ENCODE measurements around the gene ZSCAN25.
"Not testable (repeated sequence)": the region's sequence is repeated elsewhere in the genome, so short reads cannot be mapped to it uniquely, and the experiment has no call there.

ZSCAN25 gene

DNA sequence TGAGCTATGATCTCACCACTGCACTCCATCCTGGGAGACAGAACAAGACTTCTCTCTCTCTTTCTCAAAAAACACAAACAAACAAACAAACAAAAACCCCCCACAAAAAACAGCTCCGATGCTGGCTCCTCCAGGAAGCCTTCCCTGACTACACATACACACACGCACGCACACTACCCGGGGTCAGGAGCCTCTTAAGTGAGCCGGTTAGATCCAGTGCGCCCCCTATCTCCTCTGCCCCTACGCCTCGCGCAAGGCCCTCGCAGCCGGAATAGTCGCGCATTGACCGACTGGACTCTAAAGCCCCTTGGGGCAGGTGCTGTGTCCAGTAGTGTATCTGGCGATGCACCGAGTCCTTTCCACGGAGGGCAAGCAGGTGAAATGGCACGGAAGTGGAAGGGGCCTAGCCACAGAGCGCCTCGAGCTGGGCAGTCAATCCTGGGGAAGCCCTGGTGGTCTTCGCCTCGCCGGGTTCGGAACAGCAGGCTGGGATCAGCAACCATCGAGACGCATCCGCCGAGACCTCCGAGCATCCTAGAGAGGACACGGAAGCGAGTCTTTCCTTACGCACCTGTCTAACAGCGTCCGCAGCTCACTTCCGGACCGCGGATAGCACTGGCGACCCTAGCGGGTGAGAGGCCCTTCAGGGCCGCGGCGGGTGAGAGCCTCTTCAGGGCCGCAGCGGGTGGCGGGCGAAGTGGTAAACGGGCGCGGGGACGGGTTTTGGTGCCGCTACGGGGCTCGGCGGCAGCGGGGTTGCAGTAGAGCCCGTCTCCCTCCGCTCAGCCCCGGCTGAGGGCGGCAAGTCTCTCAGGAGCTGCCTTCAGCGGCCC is at the start of gene ZSCAN25:
Gene ZSCAN25, plus strand, starts transcription at position 588 of the 833 bp plus-strand sequence. CDS start 2,661 bp downstream, outside the sequence.
- TF ChIP-seq, protein P1, sequence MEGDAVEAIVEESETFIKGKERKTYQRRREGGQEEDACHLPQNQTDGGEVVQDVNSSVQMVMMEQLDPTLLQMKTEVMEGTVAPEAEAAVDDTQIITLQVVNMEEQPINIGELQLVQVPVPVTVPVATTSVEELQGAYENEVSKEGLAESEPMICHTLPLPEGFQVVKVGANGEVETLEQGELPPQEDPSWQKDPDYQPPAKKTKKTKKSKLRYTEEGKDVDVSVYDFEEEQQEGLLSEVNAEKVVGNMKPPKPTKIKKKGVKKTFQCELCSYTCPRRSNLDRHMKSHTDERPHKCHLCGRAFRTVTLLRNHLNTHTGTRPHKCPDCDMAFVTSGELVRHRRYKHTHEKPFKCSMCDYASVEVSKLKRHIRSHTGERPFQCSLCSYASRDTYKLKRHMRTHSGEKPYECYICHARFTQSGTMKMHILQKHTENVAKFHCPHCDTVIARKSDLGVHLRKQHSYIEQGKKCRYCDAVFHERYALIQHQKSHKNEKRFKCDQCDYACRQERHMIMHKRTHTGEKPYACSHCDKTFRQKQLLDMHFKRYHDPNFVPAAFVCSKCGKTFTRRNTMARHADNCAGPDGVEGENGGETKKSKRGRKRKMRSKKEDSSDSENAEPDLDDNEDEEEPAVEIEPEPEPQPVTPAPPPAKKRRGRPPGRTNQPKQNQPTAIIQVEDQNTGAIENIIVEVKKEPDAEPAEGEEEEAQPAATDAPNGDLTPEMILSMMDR (IDR thresholded peaks at IDR 0.05; ENCODE audit: low read depth, low read length, missing control alignments), result peak; percentile 40
- H3K4me3 ChIP-seq (ENCODE audit: low read depth, low read length), result peak within 1 kb of the TSS; percentile 79
- DNase-seq (ENCODE audit: low read depth), result peak; percentile 87

DNA sequence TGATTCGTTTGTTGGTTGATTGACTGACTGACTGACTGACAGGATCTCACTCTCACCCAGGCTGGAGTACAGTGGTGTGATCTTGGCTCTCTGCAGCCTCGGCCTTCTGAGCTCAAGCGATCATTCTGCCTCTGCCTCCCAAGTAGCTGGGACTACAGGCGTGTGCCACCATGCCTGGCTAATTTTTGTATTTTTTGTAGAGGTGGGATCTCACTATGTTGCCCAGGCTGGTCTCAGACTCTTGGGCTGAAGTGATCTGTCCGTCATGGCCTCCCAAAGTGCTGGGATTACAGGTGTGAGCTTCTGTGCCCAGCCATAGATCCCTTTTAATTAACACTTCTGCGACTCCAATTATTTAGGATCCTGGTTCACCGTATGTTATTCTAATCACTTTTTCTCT is 48.0 kb upstream of the ZSCAN25 start:
- DNase-seq (ENCODE audit: low read depth); H3K4me3 ChIP-seq (ENCODE audit: low read depth, low read length): not testable (repeated sequence)

DNA sequence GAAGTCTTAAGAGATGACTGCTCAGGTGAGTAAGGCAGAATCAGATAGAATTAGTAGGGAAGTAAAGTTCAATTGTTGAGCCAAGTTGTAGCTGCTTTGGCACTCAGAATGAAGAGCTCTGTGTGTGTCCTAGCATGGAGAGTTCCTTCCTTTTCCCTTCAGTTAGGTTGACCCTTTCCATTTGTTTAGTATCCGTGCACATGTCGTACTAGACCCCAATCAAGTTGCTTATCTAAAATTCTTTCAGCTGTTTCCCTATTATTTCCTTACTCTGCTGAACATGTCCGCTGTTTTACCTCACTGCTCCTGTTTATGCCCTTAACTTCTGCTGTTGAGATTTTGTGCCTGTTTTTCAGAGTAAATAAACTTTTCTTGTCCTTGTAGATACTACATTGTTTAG is 45.0 kb upstream of the ZSCAN25 start:
- no peak overlapping the region for H3K4me3 ChIP-seq (ENCODE audit: low read depth, low read length)
- DNase-seq (ENCODE audit: low read depth), result no peak
- TF ChIP-seq, protein P1 (IDR thresholded peaks at IDR 0.05; ENCODE audit: low read depth, low read length, missing control alignments), result no peak

DNA sequence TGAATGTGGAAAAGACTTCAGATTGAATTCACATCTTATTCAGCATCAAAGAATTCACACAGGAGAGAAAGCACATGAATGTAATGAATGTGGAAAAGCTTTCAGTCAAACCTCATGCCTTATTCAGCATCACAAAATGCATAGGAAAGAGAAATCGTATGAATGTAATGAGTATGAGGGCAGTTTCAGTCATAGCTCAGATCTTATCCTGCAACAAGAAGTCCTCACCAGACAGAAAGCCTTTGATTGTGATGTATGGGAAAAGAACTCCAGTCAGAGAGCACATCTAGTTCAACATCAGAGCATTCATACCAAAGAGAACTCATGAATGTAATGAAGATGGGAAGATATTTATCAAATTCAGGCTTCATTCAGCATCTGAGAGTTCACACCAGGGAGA is 43.5 kb upstream of the ZSCAN25 start:
- no peak for DNase-seq (ENCODE audit: low read depth)
- TF ChIP-seq, protein P1 (IDR thresholded peaks at IDR 0.05; ENCODE audit: low read depth, low read length, missing control alignments), result no peak
- no peak overlapping the region for H3K4me3 ChIP-seq (ENCODE audit: low read depth, low read length)

DNA sequence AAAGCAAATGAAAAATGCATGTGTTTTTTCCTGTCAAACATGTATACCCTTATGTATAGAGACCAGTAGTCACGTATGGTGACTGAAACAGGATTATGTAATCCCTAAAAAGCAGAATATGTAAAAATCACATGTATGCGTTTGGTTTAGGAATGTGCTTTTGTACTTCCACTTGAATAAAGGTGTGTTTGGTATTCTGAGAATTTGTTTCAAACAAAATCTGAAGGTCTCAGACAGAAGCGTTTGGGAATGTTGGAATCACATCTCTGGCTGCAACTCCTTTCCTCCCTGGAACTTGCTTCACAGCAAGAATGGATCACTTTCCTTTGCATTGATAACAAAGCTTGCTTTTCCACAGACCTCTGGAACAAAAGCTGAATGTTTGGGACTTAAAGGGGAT is 40.5 kb upstream of the ZSCAN25 start:
- no peak for DNase-seq (ENCODE audit: low read depth)
- TF ChIP-seq, protein P1 (IDR thresholded peaks at IDR 0.05; ENCODE audit: low read depth, low read length, missing control alignments), result no peak
- H3K4me3 ChIP-seq (ENCODE audit: low read depth, low read length), result no peak overlapping the region

DNA sequence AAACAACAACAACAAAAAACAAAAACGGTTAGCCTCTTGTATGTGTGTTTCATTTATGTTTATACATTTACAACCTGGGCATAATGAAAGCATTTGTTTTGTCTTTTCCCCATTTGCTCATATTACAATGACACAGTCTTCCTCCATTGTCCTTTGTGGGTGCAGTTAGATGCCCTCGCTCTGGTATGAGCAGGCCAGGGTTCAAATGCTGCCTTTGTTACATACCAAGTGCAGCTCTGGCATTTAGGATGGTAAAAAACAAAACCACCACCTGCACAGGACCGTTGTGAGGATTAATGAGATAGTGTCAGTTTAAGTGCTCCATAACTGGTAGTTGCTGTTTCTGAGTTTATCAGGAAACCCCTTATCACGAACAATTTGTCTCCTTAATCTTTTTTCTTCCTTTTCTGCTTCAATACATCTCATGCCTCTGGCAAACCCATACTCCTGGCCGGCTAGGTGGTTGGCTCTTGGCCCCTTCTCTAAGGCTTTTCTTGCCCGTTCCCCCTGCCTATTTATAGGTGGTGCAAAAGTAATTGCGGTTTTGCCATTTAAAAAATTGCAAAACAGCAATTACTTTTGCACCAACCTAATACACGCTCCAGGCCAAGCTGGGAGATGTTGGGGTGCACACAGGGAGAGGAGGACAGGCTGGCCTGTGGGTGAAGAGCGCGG is 37.3 kb upstream of the ZSCAN25 start:
- no peak for DNase-seq (ENCODE audit: low read depth)
- H3K4me3 ChIP-seq (ENCODE audit: low read depth, low read length), result peak overlapping the region; percentile 1
- TF ChIP-seq, protein P1 (IDR thresholded peaks at IDR 0.05; ENCODE audit: low read depth, low read length, missing control alignments), result no peak

DNA sequence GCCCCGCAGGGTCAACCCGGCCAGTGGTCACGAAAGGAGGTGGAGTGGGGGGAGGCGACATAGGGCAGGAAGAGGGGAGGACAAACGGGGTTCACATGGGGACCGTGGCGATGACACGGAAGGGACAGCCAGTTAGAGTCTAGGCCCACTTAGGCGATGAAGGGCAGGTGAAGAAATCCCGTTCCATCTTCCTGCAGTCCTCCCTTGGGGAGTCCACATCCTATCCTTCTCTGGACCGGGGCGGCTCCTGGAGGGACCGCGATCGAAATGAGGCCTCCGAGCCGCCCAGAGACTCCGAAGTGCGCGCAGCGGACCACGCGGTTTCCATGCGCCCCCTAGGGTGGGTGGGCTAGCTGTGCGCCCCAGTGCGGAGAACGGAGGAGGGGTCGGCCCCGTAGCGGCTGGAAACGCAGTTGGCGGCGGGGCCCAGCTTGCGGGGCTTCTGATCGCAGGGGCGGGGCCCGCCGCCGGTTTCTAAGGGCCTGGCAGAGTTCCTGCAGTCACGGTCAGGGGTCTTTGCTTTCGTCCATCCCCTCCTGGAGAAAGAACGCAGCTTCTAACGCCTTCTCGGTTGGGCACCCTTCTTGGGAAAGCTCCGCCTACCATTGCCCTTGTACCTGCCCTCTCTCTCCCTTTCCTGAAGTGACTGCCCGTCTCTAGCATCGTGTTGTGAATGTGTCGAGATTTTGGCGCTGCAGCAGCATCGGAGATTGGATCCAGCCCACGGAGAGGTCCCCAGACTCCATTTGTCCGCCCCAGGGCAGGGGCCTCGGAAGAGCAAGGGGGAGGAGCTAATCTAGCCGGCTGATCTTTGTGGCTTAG is 36.6 kb upstream of the ZSCAN25 start:
- no peak for DNase-seq (ENCODE audit: low read depth)
- TF ChIP-seq, protein P1 (IDR thresholded peaks at IDR 0.05; ENCODE audit: low read depth, low read length, missing control alignments), result peak; percentile 14

DNA sequence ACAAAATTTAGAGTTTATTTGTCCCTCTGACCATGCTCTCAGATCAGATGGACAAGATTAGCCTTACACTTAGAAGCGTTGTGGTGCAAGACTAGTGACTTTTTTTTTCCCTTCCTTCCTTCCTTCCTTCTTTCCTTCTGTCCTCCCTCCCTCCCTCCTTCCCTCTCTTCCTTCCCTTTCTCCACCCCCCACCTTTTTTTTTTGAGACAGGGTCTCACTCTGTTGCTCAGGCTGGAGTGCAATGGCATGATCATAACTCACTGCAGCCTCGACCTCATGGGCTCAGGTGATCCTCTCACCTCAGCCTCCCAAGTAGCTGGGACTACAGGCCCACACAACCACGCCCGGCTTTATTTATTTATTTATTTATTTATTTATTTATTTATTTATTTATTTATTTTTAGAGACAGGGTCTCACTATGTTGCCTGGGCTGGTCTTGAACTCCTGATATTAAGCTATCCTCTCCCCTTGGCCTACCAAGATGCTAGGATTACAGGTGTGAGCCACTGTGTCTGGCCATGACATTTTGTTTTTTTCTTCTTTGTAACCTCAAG is 35.9 kb upstream of the ZSCAN25 start:
- not testable (repeated sequence) for H3K4me3 ChIP-seq (ENCODE audit: low read depth, low read length); DNase-seq (ENCODE audit: low read depth)

More for the DNA sequence above, 36.6 kb upstream of the ZSCAN25 start:
- H3K4me3 ChIP-seq (ENCODE audit: low read depth, low read length), result peak overlapping the region; percentile 1
